H9 (cell line): Measurements from ENCODE around the gene TMEM132D. TPM values are rescaled to one million over a fixed set of nuclear protein-coding genes. Genes with fewer than 3 reads are reported as not detected.

Source experiments
- DNase-seq: peaks from one replicate; pipeline ENCODE4 v3.0.0-alpha.2; 2017
- H2AFZ ChIP-seq: one replicate; pipeline ENCODE4 v1.6.1; 2013; ENCODE audit warnings: mild to moderate bottlenecking, low read length, control low read depth, moderate library complexity
- H2AK5ac ChIP-seq: 2 replicates; pipeline ENCODE4 v1.6.1; 2013; ENCODE audit warnings: low read length, control low read depth, mixed read lengths; ENCODE audit not compliant: insufficient read length
- H2BK120ac ChIP-seq: one replicate; pipeline ENCODE4 v1.6.1; 2013; ENCODE audit warnings: low read depth, mild to moderate bottlenecking, low read length, control low read depth, inconsistent platforms; ENCODE audit not compliant: poor library complexity, severe bottlenecking
- H2BK12ac ChIP-seq: 2 replicates; pipeline ENCODE4 v1.6.1; 2013; ENCODE audit warnings: low read length, control low read depth, mixed read lengths, low read depth; ENCODE audit not compliant: insufficient read length
- H2BK15ac ChIP-seq: 2 replicates; pipeline ENCODE4 v1.6.1; 2013; ENCODE audit warnings: low read depth, low read length, control low read depth
- H2BK20ac ChIP-seq: one replicate; pipeline ENCODE4 v1.6.1; 2013; ENCODE audit warnings: low read depth, mild to moderate bottlenecking, low read length, control low read depth, inconsistent platforms; ENCODE audit not compliant: poor library complexity, severe bottlenecking
- H2BK5ac ChIP-seq: 2 replicates; pipeline ENCODE4 v1.6.1; 2013; ENCODE audit warnings: low read length, control low read depth, mixed read lengths; ENCODE audit not compliant: insufficient read length
- H3K14ac ChIP-seq: 2 replicates; pipeline ENCODE4 v1.6.1; 2013; ENCODE audit warnings: low read length, control low read depth; ENCODE audit not compliant: insufficient read depth
- H3K18ac ChIP-seq: 2 replicates; pipeline ENCODE4 v1.6.1; 2013; ENCODE audit warnings: low read depth, mild to moderate bottlenecking, mixed read lengths, low read length, control low read depth; ENCODE audit not compliant: insufficient read length
- H3K23ac ChIP-seq: 2 replicates; pipeline ENCODE4 v1.6.1; 2013; ENCODE audit warnings: low read length, control low read depth, mixed read lengths, low read depth; ENCODE audit not compliant: insufficient read length
- H3K23me2 ChIP-seq: 2 replicates; pipeline ENCODE4 v1.6.1; 2013; ENCODE audit warnings: low read depth, mild to moderate bottlenecking, mixed read lengths, low read length, control low read depth; ENCODE audit not compliant: insufficient read length, poor library complexity, severe bottlenecking
- H3K27ac ChIP-seq: 2 replicates; pipeline ENCODE4 v1.5.1; 2013; ENCODE audit warnings: low read length, control low read depth, mixed read lengths, low read depth; ENCODE audit not compliant: insufficient read length
- H3K27me3 ChIP-seq: 2 replicates; pipeline ENCODE4 v1.6.1; 2013; ENCODE audit warnings: low read length, control low read depth, inconsistent platforms; ENCODE audit not compliant: insufficient read depth
- H3K4ac ChIP-seq: 2 replicates; pipeline ENCODE4 v1.6.1; 2013; ENCODE audit warnings: low read depth, mild to moderate bottlenecking, control low read depth, inconsistent platforms, low read length, moderate library complexity
- H3K4me1 ChIP-seq: 2 replicates; pipeline ENCODE4 v1.6.1; 2013; ENCODE audit warnings: low read length, control low read depth, inconsistent platforms; ENCODE audit not compliant: insufficient read depth
- H3K4me2 ChIP-seq: 2 replicates; pipeline ENCODE4 v1.6.1; 2013; ENCODE audit warnings: low read length, control low read depth, mixed read lengths; ENCODE audit not compliant: insufficient read length, insufficient read depth
- H3K56ac ChIP-seq: 2 replicates; pipeline ENCODE4 v1.6.1; 2013; ENCODE audit warnings: low read depth, mild to moderate bottlenecking, mixed read lengths, low read length, control low read depth; ENCODE audit not compliant: insufficient read length
- H3K79me1 ChIP-seq: 2 replicates; pipeline ENCODE4 v1.6.1; 2013; ENCODE audit warnings: low read depth, mild to moderate bottlenecking, moderate library complexity, low read length, control low read depth, inconsistent platforms; ENCODE audit not compliant: insufficient read depth, poor library complexity, severe bottlenecking
- H3K79me2 ChIP-seq: 2 replicates; pipeline ENCODE4 v1.6.1; 2013; ENCODE audit warnings: low read length, control low read depth, inconsistent platforms; ENCODE audit not compliant: insufficient read depth
- H3K9ac ChIP-seq: 2 replicates; pipeline ENCODE4 v1.6.1; 2013; ENCODE audit warnings: low read length, control low read depth, mixed read lengths; ENCODE audit not compliant: insufficient read length; ENCODE audit errors: extremely low read depth
- H3K9me3 ChIP-seq: one replicate; pipeline ENCODE4 v1.6.1; 2013; ENCODE audit warnings: low read depth, low read length, inconsistent platforms; ENCODE audit not compliant: control insufficient read depth
- H3T11ph ChIP-seq: one replicate; pipeline ENCODE4 v1.6.1; 2013; ENCODE audit warnings: mild to moderate bottlenecking, low read length, control low read depth, inconsistent platforms
- H4K20me1 ChIP-seq: one replicate; pipeline ENCODE4 v1.6.1; 2013; ENCODE audit not compliant: control insufficient read depth, insufficient read length, insufficient read depth
- H4K5ac ChIP-seq: 2 replicates; pipeline ENCODE4 v1.6.1; 2013; ENCODE audit warnings: low read depth, mild to moderate bottlenecking, mixed read lengths, low read length, control low read depth; ENCODE audit not compliant: insufficient read length
- H4K8ac ChIP-seq: replicated peaks from 2 replicates; pipeline ENCODE4 v1.6.1; 2013; ENCODE audit warnings: low read length, control low read depth, mixed read lengths, low read depth; ENCODE audit not compliant: insufficient read length
- H4K91ac ChIP-seq: 2 replicates; pipeline ENCODE4 v1.6.1; 2013; ENCODE audit warnings: low read depth, mild to moderate bottlenecking, moderate library complexity, mixed read lengths, low read length, control low read depth; ENCODE audit not compliant: insufficient read length
- H3K27ac Mint-ChIP-seq, 3 experiments: 2 replicates in 2 of 3; 3 replicates in 1 of 3; pipeline ENCODE4 v1.8.0; 2020 to 2021; ENCODE audit warnings: mixed read lengths in 3 of 3, mild to moderate bottlenecking in 1 of 3, moderate library complexity in 1 of 3
- H3K27me3 Mint-ChIP-seq: 2 replicates; pipeline ENCODE4 v1.8.0; 2021; ENCODE audit warnings: low read depth, mild to moderate bottlenecking, moderate library complexity, mixed read lengths
- H3K36me3 Mint-ChIP-seq, 3 experiments: 2 replicates in 2 of 3; 3 replicates in 1 of 3; pipeline ENCODE4 v1.8.0; 2020 to 2021; ENCODE audit warnings: low read depth in 3 of 3, mixed read lengths in 3 of 3; ENCODE audit not compliant: insufficient read depth in 1 of 3
- H3K4me1 Mint-ChIP-seq, 2 experiments: 2 replicates each; pipeline ENCODE4 v1.8.0; 2020; ENCODE audit warnings: mixed read lengths in 2 of 2
- H3K4me3 Mint-ChIP-seq, 2 experiments: 2 replicates in 1 of 2; 3 replicates in 1 of 2; pipeline ENCODE4 v1.8.0; 2020 to 2021; ENCODE audit warnings: mild to moderate bottlenecking in 2 of 2, mixed read lengths in 2 of 2, moderate library complexity in 1 of 2
- H3K9me3 Mint-ChIP-seq, 2 experiments: 2 replicates in 1 of 2; 3 replicates in 1 of 2; pipeline ENCODE4 v1.8.0; 2020; ENCODE audit warnings: mild to moderate bottlenecking in 2 of 2, mixed read lengths in 2 of 2, moderate library complexity in 1 of 2
- CTCF ChIP-seq: fragments of 200-600 bp; sonication (generic); conservative IDR thresholded peaks from 3 replicates; pipeline ENCODE4 v1.8.0; 2021; ENCODE audit warnings: antibody characterized with exemption, mild to moderate bottlenecking
- WGBS: extraction: QIAGEN DNeasy Blood & Tissue Kit; methylation state at CpG from one replicate; pipeline ENCODE4 v1.1.7; 2013; ENCODE audit warnings: missing lambda C conversion rate, low lambda C conversion rate, mixed read lengths; ENCODE audit not compliant: insufficient read length; ENCODE audit errors: extremely low coverage; 5-methylcytosine and 5-hydroxymethylcytosine counted together
- total RNA-seq: library from RNA; stranded (reverse); gene quantifications from 2 replicates; pipeline ENCODE4 v1.2.1, GENCODE V29; 2021

TMEM132D gene
- total RNA-seq, 1 experiment from 2014 or later, result 6.1 TPM

- H3K23ac ChIP-seq, result no peak overlapping the region
- Mint-ChIP-seq H3K27ac (no peak overlapping the region), H3K4me3 (no peak overlapping the region), H3K36me3 (peaks cover 16 to 32% (median 23%) of the 10 kb centered on the region in 3 experiments), H3K27me3 (peaks cover 2% of the 10 kb centered on the region; the same call in 1 of the 2 replicates), H3K4me1 (peaks cover 25 to 32% of the 10 kb centered on the region in 2 experiments), H3K9me3 (peaks cover 10 to 25% of the 10 kb centered on the region in 2 experiments; a peak in 4 of 5 replicates)
- H3K9me3 ChIP-seq, result peaks cover 4% of the 10 kb centered on the region
- H4K91ac ChIP-seq, result no peak overlapping the region
- peak; percentile 50; the same call in 2 of the 3 replicates for TF ChIP-seq CTCF
- no peaks in the 10 kb centered on the region for H3K27me3 ChIP-seq
- no peak overlapping the region for H2AK5ac ChIP-seq
- no peak overlapping the region for H2BK12ac ChIP-seq
- H3K27ac ChIP-seq, result no peak overlapping the region
- H3K23me2 ChIP-seq, result no peaks in the 10 kb centered on the region
- H3K56ac ChIP-seq, result no peak overlapping the region
- H2BK20ac ChIP-seq, result no peak overlapping the region
- DNase-seq, result no peak
- H2BK5ac ChIP-seq, result no peak overlapping the region
- H2BK120ac ChIP-seq, result no peak overlapping the region
- H4K5ac ChIP-seq, result no peak overlapping the region
- H4K20me1 ChIP-seq, result no peaks in the 10 kb centered on the region
- H3K18ac ChIP-seq, result no peak overlapping the region
- H3K4me2 ChIP-seq, result no peak overlapping the region
- no peak overlapping the region for H2BK15ac ChIP-seq
- no peak overlapping the region for H3T11ph ChIP-seq
- WGBS, result no CpG with 5 or more reads among the region's 4 CpGs
- no peak overlapping the region for H3K9ac ChIP-seq
- no peak overlapping the region for H3K14ac ChIP-seq
- no peaks in the 10 kb centered on the region for H3K79me1 ChIP-seq
- H3K4me1 ChIP-seq, result peaks cover 5% of the 10 kb centered on the region; the same call in 1 of the 2 replicates
- no peak overlapping the region for H2AFZ ChIP-seq
- peaks cover 7% of the 10 kb centered on the region; the same call in 1 of the 2 replicates for H3K79me2 ChIP-seq
- H3K4ac ChIP-seq, result no peak overlapping the region
- no peak overlapping the region for H4K8ac ChIP-seq
Measured at GRCh38 chr12:129863938-129864337, 39.9 kb downstream of the TMEM132D start.
